Amygdala (tissue), 56 donors: ENCODE measurements around the gene FUT6.

Experiments
- DNase-seq, 56 donors: peaks; one replicate each; lab custom pipeline; 2025; lab: John Stamatoyannopoulos, UW

Gene FUT6

DNA sequence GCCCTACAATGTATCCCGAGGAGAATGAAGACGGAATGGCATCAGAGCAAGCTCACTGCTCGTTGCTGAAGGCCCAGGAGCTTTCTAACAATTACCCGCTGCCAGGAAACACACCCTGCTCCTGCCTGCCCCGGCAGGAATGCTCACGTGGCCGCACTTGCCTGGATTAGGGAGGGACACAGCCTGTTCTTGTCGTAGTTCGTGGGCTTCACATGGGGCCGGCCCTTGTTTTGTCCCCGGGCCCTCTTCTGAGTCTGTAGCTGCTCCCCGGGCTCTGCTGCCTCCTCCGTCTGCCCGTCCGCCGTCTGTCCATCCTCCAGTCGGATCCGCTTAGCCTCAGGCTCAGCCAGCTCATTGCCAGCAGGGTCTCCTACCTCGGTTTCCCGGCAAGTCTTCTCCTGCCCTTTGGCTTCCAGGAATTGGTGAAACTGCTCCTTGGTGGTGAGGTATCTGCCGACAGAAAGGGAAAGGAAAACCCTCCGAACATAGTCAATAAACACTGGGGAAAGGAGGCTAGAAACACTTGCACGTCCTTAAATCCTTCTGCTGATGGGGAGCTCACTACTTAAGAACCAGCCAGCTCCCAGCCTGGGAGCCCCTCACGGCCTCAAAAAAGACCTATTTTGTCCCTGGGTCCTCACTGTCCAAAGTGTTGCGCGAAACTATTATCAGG is 49.5 kb downstream of the FUT6 start:
- DNase-seq, result no peak

DNA sequence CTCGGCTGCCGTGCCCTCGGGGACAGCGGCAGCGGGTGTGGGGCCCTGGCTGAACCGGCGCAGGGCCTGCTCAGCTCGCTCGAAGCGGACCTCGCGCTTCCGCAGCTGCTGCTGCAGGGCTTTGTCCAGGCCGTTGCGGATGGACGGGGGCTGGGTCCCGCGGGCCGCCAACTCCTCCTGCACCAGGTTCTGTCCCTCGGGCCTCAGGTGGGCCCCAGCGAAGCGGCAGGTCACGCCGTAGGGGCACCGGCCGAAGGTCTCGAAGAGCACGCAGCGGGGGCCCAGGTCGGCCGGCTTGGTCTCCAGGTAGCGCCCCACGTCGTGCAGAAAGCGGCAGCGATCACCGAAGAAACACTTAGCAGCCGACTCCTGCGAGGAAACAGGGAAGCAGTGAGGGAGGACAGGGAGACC is 50.1 kb downstream of the FUT6 start:
- DNase-seq, result no peak

DNA sequence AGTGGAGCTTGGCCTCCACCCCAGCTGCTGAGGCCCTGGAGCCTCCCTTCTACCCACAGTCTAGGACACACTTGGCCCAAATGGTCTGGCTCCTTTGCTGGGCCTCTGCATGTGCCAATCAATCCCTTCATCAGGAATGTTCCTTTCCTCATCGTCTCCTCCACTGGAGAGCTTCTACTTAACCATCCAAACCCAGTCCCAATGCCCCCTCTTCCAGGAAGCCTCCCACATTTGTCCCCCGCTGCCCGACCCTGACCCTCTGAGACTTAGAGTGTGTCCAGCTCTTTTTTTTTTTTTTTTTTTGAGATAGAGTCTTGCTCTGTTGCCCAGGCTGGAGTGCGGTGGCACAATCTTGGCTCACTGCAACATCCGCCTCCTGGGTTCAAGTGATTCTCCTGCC is 51.1 kb downstream of the FUT6 start:
- no peak for DNase-seq

DNA sequence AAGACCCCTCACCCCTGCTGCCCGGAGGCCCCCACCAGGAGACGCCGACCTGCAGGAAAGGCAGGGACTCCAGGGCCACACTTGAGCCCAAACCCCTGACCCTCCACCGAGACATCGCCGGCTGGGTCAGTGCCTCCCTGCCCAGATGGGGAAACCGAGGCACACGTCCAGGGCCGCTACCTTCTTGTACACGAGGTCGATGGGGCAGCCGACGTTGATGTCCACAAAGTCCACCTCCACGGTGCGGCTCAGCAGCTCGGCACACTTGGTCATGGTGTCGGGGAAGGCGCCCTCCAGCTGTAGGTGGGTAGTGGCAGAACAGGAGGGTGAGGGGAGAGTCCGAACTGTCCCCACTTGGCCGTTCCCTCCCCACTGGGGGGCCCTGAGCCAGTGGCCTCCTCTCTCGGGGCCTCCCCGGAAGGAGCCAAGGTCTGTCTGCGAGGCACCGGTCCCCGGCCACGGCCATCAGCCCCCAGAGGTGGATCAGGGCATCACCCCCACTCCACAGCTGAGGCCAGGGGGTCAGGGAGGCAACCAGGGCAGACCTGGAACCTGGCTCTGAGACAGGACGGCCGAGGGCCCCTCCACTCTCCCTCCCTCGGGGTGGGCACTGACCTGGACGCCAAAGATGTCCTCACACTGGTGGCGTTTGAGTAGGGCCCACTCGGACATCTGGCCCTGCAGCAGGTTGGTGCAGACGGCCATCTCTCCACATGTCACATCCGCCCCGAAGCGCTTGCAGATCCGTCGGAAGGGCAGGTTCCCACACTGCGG is 51.9 kb downstream of the FUT6 start:
- DNase-seq, result no peak

DNA sequence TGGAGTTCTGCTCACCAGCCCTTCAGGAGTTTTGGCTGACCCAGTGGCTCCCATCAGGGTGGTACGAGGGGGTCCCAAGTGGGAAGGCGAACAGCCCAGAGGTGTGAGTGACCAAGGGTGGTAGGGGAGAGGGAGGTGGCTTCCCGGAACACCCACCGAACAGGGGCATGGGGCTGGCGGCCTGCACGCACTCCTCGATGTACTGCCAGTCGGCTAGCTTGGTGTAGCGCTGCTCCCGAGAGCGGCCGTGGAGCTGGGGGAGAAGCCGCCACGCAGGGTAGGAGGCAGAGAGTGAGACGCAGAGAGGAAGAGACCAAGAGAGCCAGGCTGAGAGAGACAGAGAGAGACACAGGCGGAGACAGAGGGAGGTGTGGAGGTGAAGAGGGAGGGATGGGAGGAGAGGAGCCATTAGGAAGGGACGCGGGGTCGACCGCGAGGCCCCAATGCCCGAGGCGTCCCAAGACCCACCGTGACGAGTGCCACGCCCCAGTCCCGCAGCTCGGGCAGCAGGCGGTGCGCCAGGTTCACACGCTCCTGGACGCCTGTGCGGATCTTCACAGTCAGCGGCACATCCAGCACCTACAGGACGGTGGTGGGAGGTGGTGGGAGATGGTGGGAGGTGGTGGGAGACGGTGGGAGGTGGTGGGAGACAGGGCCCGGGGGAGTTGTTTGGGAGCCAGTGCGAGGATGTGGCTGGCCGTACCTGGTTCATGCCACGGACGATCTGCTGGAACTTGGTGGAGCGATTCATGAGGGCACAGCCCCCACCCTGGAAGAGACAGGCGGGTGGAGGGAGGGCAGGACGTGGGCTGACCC is 52.7 kb downstream of the FUT6 start:
- DNase-seq, result no peak

DNA sequence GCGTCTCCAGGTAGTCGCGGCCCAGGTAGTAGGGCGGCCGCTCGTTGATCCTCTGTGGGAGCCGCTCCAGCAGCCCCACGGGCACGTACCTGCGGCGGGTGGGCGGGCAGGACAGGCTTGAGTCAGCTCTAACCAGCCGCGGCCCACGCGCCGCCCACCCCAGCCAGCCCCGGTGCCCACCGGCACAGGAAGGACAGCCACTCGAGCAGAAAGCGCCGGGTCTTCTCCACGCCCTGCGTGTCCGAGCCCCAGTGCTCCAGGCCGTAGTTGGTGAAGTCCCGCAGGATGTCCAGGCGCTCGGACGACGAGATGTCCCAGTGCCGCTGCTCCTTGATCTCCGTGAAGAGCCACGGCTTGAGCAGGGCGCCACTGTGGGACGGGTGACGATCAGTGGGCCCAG is 54.1 kb downstream of the FUT6 start:
- DNase-seq, result no peak

DNA sequence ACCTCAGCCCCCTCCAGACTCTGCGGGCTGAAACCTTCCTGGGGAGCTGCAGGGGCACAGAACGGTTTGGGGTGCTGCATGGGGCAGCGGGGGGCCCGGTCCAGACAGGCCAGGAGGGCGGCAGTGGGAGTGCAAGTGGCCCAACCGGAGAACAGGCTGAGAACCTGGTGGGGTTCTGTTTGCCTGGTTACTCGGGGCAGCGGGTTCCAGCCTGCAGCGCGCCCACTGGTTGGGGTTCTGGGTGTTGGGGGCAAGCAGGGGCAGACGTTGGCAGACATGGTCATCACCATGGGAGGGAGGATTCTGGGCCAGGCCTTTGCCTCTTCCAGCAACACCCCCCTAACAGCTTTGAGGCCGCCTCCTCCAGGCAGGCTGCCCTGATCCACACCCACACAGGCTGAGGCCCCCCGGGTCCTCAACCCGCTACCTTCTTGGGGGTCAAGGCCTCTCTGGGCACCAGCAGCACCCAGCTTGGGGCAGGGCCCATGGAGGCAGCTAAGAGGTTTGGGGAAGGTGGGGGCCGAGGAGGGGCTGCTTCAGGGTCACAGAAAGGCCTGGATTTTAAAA is 54.8 kb downstream of the FUT6 start, which contains the start of gene PRR22:
Gene PRR22, minus strand, starts transcription at position 166 of the 567 bp plus-strand sequence. Its CDS starts 86 bp downstream, at position 80.
- DNase-seq, result no peak

DNA sequence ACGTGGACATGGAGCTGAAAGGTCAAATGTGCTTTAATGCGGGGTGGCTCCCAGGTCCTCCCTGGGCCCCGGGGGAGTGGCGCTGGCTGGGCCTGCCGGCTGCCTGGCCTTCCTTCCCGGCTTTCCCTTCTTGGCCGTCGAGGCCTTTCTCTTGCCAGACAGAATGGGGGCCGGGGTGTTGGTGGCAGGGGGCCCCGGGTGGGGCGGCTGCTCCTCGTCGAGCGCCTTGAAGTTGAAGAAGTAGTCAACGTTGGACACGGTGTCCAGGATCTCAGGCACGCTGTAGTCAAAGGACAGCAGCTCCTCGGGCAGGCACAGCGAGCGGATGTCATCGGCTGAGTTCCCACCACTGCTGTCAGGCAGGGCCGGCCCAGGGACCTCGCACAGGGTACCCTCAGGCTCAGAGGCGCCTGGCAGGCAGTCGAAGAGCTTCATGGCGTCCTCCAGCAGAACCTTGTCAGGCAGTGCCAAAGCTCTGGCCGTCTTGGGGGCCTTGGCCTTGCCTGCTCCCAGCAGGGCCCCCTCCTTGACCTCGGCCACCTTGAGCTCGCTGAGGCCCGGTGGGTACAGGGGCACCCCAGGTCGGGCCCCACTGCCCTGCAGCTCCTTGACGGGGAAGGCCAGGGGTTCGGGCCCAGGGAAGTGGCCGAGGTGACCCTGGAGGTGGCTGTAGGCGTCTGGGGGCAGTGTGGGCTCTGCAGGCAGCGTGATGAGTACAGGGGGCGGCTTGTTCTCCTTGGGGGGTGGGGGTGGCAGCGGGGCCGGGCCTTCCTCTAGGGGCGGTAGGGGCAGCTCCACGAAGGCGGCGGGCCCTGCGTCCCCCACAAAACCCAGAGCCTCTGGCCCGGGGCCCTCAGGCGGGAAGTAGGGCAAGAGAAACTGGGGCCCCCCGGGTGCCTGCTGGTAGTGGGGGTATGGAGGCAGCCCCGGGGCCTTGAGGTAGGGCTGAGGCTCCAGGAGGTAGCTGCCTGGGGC is 56.3 kb downstream of the FUT6 start:
- DNase-seq, result no peak

DNA sequence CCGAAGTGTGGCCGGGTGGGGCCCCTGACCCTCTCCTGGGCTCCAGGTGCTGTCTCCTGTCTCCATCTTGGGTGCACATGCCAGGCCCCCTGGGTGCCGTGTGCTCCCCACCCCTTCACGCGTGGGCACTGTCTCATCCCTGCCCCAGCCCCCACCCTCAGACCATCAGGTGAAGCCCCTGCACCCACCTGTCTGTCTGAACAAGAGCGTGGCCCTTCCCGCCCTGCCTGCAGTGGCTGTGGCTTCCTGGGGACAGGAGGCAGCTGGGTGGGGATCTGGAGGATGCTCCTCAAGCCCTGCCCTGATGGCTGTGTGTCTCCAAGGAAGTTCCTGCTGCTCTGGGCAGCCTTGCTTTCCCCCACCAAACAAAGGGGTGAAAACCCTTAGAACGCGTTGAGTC is 57.2 kb downstream of the FUT6 start:
- DNase-seq, result no peak

DNA sequence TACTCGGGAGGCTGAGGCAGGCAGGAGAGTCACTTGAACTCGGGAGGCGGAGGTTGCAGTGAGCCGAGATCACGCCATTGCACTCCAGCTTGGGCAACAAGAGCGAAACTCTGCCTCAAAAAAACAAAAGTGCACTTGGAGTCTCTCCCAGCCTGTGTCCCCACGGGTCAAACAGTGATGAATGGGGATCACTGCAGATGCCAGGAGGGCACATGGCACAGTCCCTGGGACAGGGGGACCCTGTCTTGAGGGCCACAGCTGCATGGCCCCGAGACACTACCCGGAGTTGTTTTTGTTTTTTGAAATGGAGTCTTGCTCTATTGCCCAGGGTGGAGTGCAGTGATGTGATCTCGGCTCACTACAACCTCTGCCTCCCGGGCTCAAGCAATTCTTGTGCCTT is 58.6 kb downstream of the FUT6 start:
- DNase-seq, result peak in 6 of 56 donors; percentile 7 to 46 (median 22)
